GM19395 (cell line): ENCODE results near the gene CDC5L.
"Not testable (repeated sequence)": the region's sequence is repeated elsewhere in the genome, so short reads cannot be mapped to it uniquely, and the experiment has no call there.

Source experiments
- ATAC-seq: cut with Tn5 transposase; IDR thresholded peaks from one replicate; pipeline ENCODE4 v1.9.1; 2021; ENCODE audit warnings: mild to moderate bottlenecking, moderate library complexity; ENCODE audit not compliant: unreplicated experiment

CDC5L gene

GRCh38 chr6:44387346-44388134, at the start of gene CDC5L:
Gene CDC5L, plus strand, starts transcription at chr6:44387706. Its CDS starts 118 bp downstream, at chr6:44387824.
- ATAC-seq = peak; percentile 92

- ATAC-seq = peak; percentile 67
Observed at GRCh38 chr6:44338228-44339122, 49.0 kb upstream of the CDC5L start.

GRCh38 chr6:44339301-44339700, 48.2 kb upstream of the CDC5L start:
- ATAC-seq = no peak

- no peak for ATAC-seq
Observed at GRCh38 chr6:44339763-44340625, 47.5 kb upstream of the CDC5L start.

GRCh38 chr6:44341095-44341890, 46.2 kb upstream of the CDC5L start:
- no peak for ATAC-seq

- ATAC-seq = no peak
Observed at GRCh38 chr6:44342052-44342451, 45.5 kb upstream of the CDC5L start.

- no peak for ATAC-seq
Observed at GRCh38 chr6:44342489-44342888, 45.0 kb upstream of the CDC5L start, which contains the start of gene SPATS1. Gene SPATS1, plus strand, starts transcription at chr6:44342650. Its CDS starts 446 bp downstream, at chr6:44343096.

- not testable (repeated sequence) for ATAC-seq
Observed at GRCh38 chr6:44346818-44347217, 40.7 kb upstream of the CDC5L start.

- ATAC-seq = no peak
Observed at GRCh38 chr6:44349904-44350649, 37.4 kb upstream of the CDC5L start.

- not testable (repeated sequence) for ATAC-seq
Observed at GRCh38 chr6:44350650-44350994, 36.9 kb upstream of the CDC5L start.

- ATAC-seq = no peak
Observed at GRCh38 chr6:44352259-44352658, 35.2 kb upstream of the CDC5L start.

- no peak for ATAC-seq
Observed at GRCh38 chr6:44353336-44353735, 34.2 kb upstream of the CDC5L start.

GRCh38 chr6:44355640-44356039, 31.9 kb upstream of the CDC5L start:
- ATAC-seq = no peak

- no peak for ATAC-seq
Observed at GRCh38 chr6:44356487-44356886, 31.0 kb upstream of the CDC5L start.

- no peak for ATAC-seq
Observed at GRCh38 chr6:44359973-44360372, 27.5 kb upstream of the CDC5L start.

GRCh38 chr6:44361947-44362346, 25.6 kb upstream of the CDC5L start:
- ATAC-seq = no peak

GRCh38 chr6:44363377-44363926, 24.1 kb upstream of the CDC5L start:
- ATAC-seq = no peak

- ATAC-seq = no peak
Observed at GRCh38 chr6:44366781-44367180, 20.7 kb upstream of the CDC5L start.

GRCh38 chr6:44367681-44368080, 19.8 kb upstream of the CDC5L start:
- ATAC-seq = no peak
